GM19452 (cell line): Measurements from ENCODE around the gene ISM2.

Experiments
- ATAC-seq: cut with Tn5 transposase; IDR thresholded peaks from one replicate; pipeline ENCODE4 v1.9.1; 2021; ENCODE audit not compliant: unreplicated experiment

ISM2 gene

DNA sequence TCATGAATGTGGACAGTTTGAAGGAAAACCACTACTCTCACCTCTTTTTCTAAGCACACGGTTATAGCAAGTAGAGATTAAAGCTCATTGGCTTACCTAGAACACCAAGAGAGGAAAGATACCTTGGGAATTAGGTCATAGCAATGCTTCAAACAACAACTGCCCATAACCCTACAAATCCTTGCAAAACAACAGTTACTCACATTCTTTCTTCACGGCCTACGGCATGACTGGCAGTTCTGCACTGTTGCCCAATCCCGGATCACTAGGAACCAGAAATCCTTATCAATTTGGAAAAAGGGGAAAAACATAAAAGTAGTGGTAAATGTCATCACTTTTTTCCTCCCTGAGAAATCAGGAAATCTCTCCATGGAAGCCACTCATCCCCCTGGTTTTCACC, 9.6 kb upstream of the ISM2 start:
- no peak for ATAC-seq

DNA sequence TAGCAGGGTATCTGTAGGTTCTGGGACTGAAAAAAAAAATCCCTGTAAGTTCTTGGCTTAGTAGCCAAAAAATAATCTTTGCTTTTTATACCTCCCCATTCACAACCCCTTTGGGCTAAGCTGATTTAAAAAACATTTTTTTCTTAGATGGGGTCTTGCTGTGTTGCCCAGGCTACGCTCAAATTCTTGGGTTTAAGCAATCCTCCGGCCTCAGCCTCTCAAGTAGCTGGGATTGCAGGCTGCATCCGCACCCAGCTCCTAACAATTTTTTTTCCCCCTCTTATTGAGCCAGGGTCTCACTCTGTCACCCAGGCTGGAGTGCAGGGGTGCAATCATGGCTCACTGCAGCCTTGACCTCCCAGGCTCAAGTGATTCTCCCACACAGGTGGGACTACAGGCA, 9.1 kb upstream of the ISM2 start:
- ATAC-seq: no peak

DNA sequence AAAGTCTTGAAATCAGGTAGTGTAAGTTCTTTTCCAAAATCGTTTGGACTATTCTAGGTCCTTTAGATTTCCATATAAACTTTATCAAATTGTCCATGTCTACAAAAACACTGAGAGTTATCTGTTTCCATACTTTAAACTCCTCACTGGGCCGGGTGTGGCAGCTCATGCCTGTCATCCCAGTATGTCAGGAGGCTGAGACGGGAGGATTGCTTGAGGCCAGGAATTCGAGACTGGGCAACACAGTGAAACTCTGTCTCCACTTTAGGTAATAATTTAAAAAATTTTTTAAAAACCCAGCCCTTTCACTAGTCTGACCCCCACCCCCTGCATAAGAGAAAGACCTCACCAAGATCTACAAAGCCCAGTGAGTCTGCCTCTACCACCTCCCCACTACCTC, 6.4 kb upstream of the ISM2 start:
- no peak for ATAC-seq

DNA sequence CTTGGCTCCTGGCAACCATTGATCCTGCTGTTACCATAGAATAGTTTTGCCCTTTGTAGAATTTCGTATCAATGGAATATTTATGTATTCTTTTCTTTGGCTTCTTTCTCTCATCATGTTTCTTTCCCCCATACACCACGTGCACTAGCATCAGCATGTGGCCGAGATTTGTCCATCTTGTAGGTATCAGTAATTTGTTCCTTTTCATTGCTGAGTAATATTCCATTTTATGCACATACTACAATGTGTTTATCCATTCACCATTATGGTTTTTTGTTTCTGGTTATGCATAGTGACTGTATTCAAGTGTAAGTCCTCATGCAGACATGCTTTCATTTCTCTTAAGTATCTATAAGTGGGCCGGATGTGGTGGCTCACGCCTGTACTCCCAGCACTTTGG, 4.5 kb upstream of the ISM2 start:
- ATAC-seq: no peak

DNA sequence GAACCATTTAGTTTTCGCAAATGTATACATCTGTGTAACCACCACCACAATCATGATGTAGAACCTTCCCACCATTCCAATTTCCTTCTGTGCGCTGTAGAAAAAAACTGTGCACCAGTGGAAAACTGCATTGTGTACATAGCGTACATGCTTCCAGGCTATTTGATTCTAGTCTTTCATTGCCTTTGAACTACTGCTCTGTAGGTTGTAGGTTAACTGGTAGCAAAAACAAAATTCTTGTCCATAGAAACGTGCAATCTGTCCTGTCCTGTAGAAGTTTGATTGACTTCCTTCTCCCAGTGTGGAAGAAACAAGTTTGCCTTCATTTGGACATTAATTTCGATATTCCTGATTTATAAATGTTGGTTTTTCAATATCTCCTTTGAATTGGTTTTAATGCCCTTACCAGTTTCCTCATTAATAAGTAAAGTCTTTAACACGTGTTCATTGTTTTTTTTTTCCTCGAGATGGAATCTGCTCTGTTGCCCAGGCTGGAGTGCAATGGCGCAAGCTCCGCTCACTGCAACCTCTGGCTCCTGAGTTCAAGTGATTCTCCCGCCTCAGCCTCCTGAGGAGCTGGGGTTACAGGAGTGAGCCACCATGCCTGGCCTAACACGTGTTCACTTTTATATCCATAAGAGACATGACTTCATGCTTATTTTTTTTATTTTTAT, 3.6 kb upstream of the ISM2 start:
- no peak for ATAC-seq

DNA sequence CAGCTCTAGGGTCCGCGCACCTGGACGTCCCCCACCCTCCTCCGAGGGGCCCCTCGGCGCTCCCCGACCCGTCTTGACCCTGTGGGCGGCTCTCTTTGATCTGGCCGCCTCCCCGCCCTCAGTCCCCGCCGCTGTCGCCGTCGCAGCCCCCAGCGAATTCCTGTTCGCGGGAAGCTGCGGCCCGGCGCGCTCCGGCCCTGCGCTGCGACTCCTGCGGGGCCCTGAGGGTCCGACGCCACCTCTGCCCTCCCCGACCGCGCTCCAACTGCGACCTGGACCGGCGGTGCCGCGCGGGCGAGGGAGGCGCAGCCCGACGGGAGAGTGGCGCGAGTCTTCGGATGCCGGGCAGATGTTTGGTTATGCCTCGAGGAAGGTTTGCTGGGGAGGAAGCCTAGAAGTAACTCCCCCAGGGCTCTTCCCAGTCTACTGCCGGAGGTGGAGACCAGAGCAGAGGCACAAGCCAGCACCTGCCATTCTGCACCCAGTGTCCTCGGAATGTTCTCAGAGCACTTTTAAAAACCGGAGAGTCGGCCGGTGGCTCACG, 440 bp upstream of the ISM2 start:
- no peak for ATAC-seq

DNA sequence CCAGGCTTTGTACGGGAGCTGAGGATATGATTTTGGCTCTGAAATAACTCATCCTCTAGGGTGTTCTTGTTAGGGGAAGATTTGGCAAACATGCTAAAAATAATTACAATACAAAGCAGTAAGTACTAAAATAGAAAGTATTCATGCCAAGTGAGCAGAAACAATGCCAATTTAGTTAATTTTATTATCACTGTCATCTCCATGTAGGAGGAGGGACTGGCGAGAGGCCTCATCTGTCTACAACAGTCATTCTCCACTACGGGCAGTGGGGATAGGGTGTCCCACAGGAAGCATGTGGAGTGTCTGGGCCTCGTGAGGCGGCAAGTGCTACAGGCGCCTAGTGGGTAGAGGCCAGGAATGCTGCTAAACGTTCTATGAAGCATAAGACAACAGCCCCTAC, 3.3 kb downstream of the ISM2 start:
- ATAC-seq: no peak

DNA sequence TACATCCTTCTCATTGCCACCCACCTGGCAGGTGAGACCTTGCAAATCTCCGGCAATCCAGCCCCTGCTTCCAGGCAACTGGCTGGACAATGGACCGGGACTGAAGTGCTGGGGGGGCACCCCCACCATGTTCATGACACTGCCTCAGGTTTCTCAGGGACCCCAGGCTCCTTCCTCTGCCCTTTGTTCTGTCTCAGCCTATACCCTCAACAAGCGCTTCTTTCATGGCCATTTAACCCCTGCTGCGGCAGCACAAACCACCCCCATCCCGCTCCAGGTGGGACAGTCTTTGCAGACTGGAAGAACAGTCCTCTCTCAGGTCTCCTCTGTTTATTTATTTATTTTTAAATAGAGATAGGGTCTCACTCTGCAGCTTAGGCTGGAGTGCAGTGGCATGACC, 7.6 kb downstream of the ISM2 start:
- ATAC-seq: no peak

DNA sequence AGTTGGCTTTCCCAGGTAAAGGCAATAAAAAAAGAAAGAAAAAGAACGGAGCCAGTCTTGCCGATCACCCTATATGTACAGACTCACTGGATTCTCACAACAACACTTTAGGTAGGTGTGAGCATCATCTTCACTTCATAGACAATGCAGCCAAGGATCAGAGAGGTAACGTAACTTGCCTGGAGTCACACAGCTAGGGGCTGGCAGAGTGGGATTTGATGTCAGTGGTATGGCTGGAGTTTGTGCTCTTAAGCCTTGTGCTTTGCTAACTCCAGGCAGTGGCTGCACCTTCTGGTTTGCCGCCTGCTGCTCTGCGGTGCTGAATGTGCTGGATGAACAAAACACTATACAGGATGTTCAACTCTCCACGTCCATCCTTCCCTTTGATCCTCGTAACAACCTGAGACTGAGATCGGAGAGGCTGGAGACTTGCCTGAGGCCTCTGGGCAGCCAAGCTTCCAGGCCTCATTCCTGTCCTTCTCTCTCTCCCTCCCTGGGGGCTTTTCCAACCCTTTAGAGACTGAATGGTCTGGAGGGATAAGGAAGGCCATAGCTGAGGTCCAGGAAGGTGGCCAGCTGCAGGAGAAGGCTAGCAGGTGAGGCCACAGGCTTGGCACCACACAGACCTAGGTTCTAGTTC, 8.1 kb downstream of the ISM2 start:
- no peak for ATAC-seq

DNA sequence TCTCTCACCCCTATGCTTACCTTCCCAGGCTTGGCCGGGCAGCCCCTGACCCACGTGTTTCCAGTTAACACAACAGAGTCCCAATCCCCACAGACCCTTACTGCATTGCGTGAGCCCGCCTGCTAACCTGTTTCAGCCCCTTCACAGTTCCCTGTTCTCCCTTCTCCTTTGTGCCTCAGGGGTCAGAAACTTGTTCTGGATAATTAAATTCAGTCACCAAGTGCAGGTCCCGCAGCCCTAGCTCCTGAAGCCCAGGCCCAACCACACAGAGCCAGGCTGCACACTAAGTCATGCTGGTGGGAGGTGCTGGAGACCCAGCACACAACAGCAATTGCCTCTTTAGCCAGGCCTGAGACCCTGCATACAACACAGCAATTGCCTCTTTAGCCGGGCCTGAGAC, 9.6 kb downstream of the ISM2 start:
- no peak for ATAC-seq

DNA sequence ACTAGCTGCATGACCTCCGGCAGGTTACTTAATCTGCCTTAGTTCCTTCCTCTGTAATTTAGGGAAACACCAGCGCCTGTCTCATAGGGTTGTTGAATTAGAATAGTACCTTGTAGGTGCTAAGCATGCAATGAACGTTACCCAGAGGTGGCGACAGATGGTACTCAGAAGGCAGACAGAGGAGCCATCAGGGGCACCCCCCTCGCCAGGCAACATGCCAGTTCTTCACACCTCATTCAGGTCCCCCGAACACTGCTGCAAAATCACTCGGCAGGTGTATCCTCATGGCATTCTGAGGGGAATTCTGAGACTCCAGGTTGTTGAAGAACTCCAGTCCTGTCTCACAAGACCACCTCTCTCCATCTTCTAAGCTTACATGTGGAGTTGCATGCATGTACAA, 10.1 kb downstream of the ISM2 start:
- ATAC-seq: no peak

DNA sequence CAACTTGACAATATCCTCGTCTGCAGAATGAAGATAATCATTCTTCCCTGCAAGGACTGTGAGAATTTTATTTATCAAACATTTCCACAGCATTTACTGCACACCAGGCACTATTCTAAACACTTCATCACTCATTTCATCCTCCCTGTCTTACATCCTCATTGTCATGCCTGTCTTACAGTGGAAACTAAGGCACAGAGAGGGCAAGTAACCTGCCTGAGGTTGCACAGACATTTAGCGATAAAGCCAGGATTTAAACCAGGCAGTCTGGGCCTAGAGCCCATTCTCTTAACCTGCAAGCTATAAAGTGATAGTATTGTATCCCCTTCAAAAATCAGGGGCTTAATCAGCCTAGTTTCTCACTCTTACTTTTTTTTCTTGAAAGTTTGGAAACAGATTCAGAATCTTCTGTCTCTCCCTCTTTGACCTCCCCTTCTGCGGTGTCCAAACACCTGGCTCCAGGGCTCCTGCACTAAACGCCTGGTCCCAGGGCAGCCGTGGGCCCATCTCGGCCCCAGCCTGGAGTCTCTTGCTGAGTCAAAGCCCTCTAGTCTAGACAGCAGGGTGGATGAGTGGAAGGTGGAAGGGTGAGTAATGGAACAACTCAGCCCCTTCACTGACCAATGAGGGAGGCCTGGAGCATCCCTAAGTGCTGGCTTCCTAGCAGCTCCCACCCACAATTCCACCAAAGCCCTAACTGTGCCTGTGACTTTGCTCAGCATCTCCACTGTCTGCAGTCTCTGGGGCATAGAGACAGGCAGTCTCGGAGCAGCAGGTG, 12.5 kb downstream of the ISM2 start:
- no peak for ATAC-seq

DNA sequence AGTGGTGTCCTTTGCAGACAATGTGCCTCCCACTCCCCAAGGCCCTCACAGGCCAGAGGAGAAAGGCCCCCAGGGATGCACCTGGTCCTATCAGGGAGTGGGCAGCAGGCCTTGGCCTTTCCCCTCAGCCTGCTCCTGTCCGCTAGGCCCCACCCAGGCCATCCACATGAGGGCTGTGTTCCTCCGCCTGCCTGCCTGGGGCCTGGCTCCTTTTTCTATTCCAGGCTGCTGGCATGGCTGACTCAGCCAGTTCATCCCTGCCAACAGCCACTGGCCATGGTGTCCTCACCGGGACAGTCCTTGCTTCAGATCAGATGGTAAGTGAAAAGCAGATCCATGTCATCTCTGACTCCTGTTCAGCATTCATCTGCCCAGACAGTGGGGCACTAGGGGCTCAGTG, 13.4 kb downstream of the ISM2 start:
- ATAC-seq: no peak

DNA sequence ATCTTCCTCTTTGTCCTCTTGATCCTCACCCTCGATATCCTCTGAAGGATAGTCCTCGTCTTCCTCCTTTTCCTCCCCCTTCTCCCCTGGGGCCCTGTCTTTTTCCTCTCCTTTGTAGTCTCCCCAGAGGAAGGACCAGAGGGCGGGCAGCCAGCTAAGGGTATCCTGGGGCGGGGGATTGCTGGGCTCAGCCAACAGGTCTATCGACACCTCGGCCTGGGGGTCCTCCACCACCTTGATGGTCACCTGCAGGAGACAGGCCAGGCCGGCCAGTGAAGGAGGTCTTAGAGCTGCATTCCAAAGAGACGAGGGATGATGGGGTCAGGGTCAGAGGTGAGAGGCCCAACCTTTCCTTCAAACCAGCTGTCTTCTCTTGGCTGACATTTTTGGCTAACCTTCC, 16.2 kb downstream of the ISM2 start:
- no peak for ATAC-seq

DNA sequence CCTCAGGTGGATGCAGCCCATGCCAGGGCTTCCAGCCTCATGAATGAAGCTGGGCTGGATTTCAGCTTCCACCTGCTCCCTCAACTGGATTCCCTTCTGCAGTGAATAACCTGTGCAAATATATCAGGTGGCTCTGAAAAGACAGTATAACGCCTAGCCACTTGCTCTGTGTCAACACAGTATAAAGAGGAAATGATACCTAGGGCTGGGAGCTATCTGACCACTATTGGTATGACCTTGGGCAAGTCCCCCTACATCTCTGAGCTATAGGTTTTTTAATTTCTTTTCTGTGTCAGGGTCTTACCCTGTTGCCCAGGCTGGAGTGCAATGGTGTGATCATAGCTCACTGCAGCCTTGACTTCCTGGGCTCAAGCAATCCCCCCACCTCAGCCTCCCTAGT, 19.8 kb downstream of the ISM2 start:
- peak; percentile 92 for ATAC-seq

DNA sequence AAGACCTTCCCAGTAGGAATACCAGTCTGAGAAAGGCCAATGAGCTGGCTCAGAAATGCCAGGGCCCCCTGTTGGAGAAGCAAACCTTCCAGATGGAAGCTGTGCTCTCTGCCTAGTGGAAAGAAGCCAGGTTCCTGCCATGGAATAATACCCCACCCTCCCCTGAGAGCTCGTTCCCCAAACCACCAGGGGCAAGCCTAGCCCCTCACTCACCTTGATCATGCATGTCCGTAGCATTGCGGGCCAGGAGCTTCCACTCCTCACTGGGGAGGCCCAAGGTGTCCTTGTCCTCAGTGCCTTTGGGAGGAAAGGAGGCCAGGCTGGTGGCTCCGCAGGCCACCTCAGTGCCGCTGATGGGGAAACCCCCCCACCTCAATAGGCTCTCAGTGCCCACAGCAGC, 20.6 kb downstream of the ISM2 start:
- ATAC-seq: no peak

DNA sequence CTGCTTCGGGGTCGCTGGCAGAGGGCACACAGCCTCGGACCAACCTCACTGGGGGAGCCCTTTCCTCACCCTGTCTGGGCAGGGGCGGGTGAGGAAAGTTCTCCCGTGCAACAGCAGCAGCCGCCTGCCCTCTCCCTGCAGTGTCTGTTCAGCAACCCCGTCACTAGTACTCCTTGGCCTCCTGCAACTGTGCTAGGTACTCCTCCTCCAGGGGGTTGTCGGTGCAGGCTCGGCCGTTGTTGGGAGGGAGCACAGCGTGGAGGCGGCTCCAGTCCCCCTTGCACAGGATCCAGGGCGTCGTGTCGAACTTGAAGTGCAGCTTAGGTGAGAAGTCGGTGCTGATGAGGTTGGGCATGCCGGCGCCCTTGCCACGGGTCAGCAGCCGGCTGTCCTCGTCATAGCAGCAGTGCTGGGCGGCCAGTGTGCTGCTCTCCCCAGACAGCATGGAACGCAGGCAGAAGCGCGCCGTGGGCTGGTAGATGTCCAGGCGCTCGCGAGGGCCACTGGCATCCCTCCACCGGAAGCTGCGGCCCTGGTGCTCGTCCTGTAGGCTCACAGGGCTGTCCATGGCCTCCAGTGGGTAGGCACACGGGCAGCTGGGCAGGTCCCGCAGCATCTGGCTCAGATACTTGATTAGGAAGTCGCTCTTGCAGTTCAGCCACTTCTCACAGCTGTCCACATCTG, 23.0 kb downstream of the ISM2 start:
- ATAC-seq: no peak

DNA sequence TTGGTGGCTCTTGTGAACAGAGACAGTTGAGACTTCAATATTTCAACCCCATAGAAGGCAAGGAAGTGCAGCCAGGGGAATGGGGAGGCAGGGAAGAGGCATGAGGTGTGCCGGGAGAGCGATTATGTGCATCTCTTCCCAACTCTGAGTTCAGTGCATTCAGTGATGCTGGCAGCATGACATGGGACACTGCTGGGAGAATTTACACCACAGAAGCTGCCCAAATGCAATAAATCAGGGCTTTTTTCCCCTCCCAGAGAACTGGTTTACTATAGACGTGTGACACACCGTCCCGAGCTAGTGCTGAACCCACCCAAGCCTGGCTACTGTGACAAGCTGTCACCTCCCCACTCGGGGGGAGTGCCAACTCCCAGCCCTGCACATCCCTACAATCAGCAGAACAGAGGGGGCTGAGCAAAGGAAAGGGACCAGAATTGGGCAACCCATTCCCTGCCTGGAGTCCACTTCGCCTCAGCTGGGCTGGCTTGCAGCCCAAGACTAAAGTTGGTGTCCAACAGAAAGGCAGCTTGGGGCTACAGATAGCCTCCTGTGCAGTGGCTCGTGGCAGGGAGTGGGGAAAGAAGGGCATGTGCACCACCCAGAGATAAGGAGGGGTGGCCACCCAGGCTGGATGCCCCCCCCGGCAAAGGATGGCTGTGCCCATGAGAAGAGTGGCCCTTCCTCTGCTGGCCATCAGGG, 24.0 kb downstream of the ISM2 start:
- no peak for ATAC-seq

DNA sequence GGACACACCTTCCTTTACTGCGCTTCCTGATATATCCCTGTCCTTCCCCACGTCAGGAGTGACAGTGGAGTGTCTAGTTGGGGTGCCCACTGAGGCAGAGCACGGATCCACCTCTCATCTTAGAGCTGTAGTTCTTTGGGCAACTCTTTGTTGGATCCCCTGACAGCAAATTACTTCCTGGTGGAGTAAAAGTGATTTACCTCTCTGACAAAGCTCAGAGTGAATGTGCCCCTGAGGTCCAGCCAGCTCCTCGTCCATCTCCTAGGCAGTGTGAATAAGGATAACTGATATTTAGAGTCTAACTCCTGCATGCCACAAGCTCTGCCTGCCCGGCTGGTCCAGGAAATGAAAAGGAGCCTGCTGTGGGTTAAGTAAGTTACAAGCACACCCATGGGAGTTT, 24.7 kb downstream of the ISM2 start:
- no peak for ATAC-seq

DNA sequence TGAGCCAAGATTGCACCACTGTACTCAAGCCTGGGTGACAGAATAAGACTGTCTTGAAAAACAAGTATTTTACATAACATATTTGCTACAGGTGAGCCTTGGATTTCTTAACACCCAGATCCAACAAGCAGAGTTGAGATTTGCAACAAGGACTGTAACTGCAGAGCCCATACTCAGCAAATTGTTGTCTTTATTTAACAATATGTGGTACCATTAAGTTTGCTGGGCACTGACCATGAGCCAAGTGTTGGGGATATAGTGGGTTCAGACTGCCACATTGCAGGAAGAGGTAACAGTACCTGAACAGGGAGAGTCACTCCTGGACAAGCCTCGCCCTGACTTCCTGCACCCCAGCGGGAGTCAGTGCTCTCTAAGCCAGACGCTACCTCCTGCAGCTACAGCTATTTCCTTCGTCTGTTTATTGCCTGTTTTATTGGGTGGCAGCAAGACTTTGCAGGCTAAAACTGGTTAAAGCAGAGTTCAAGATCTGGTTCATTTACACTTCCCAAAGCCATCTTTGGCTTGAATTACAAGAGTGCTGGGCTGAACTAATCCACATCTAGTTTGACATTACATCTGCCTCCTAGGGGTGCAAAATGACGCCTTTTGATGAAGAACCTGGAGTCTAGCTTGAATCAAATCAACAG, 28.3 kb downstream of the ISM2 start:
- ATAC-seq: no peak
